Tibial artery (tissue), 4 donors: Measurements from ENCODE around the gene ZNF343.

Experiments
- DNase-seq, 2 donors: peaks; one replicate each; pipeline ENCODE4 v3.0.0-alpha.2; 2019
- H3K27ac ChIP-seq, 2 donors: fragments of 200-600 bp; sonication (generic) in 1 of 2; 1 replicate in 1 of 2; 2 replicates in 1 of 2; pipeline ENCODE4 v1.5.1; 2018 to 2019; ENCODE audit warnings: mild to moderate bottlenecking in 1 of 2
- H3K27me3 ChIP-seq, 2 donors: fragments of 200-600 bp; sonication (generic) in 1 of 2; one replicate each; pipeline versions ENCODE4 v1.5.1 to v1.6.0; 2016 to 2019
- H3K36me3 ChIP-seq, 3 donors: fragments of 200-600 bp; sonication (generic) in 2 of 3; one replicate each; pipeline ENCODE4 v1.5.1; 2016 to 2019; ENCODE audit warnings: mild to moderate bottlenecking in 2 of 3
- H3K4me1 ChIP-seq, 4 donors: fragments of 200-600 bp; sonication (generic) in 2 of 4; 1 replicate in 3 of 4; 2 replicates in 1 of 4; pipeline ENCODE4 v1.5.1; 2016 to 2019
- H3K4me3 ChIP-seq, 2 donors: fragments of 200-600 bp; sonication (generic) in 1 of 2; 1 replicate in 1 of 2; 2 replicates in 1 of 2; pipeline ENCODE4 v1.5.1; 2018 to 2019; ENCODE audit warnings: mild to moderate bottlenecking in 2 of 2
- H3K9me3 ChIP-seq, 3 donors: fragments of 200-600 bp; sonication (generic) in 1 of 3; one replicate each; pipeline ENCODE4 v1.5.1; 2016 to 2019
- CTCF ChIP-seq, 2 experiments: fragments of 200-600 bp in 1 of 2; fragments of 450-650 bp in 1 of 2; IDR thresholded peaks; one replicate each; pipeline ENCODE4 v1.5.1; 2017 to 2019; ENCODE audit warnings: antibody characterized with exemption in 2 of 2, mild to moderate bottlenecking in 1 of 2, moderate library complexity in 1 of 2
- intact Hi-C: fragments of 100-400 bp; cut with DNase I; formaldehyde crosslinking; loops from one replicate; pipeline ENCODE4 v1.15.0; 2023; ENCODE audit warnings: low total_unique reads

Gene ZNF343

GRCh38 chr20:2460752-2461424 lies 47.8 kb downstream of the ZNF343 start:
- DNase-seq, result no peak
- peaks cover 60 to 70% (median 61%) of the 10 kb centered on the region in 3 donors for H3K36me3 ChIP-seq
- intact Hi-C loops, result no loop called here

GRCh38 chr20:2459981-2460751 lies 48.5 kb downstream of the ZNF343 start:
- no peaks in the 10 kb centered on the region for H3K9me3 ChIP-seq
- no peaks in the 10 kb centered on the region for H3K27me3 ChIP-seq
- intact Hi-C loops, result loop anchor here (5.0 kb wide), 1 partner anchor 248 kb away; no protein-coding TSS in a partner anchor
- H3K36me3 ChIP-seq, result peaks cover 53 to 63% (median 53%) of the 10 kb centered on the region in 3 donors
- TF ChIP-seq CTCF (IDR thresholded peaks at IDR 0.05), result no peak
- peaks cover 0 to 10% (median 0%) of the 10 kb centered on the region in 4 donors for H3K4me1 ChIP-seq
- H3K27ac ChIP-seq, result no peak overlapping the region
- DNase-seq, result no peak
- no peak overlapping the region for H3K4me3 ChIP-seq

More at GRCh38 chr20:2460752-2461424, 47.8 kb downstream of the ZNF343 start:
- no peak overlapping the region for H3K27ac ChIP-seq
- no peaks in the 10 kb centered on the region for H3K27me3 ChIP-seq
- peaks cover 0 to 6% (median 0%) of the 10 kb centered on the region in 4 donors for H3K4me1 ChIP-seq
- TF ChIP-seq CTCF (IDR thresholded peaks at IDR 0.05), result no peak
- H3K4me3 ChIP-seq, result no peak overlapping the region
- H3K9me3 ChIP-seq, result no peaks in the 10 kb centered on the region

- no peak overlapping the region for H3K27ac ChIP-seq
- no peak overlapping the region for H3K4me3 ChIP-seq
- no peaks in the 10 kb centered on the region for H3K9me3 ChIP-seq
- DNase-seq, result no peak
- TF ChIP-seq CTCF (IDR thresholded peaks at IDR 0.05), result no peak
- peaks cover 0 to 13% (median 0%) of the 10 kb centered on the region in 4 donors for H3K4me1 ChIP-seq
- H3K36me3 ChIP-seq, result peaks cover 41 to 51% (median 42%) of the 10 kb centered on the region in 3 donors
- intact Hi-C loops, result loop anchor here (5.0 kb wide), 1 partner anchor 247 kb away; no protein-coding TSS in a partner anchor
- H3K27me3 ChIP-seq, result no peaks in the 10 kb centered on the region
Measured at GRCh38 chr20:2458919-2459499, 49.7 kb downstream of the ZNF343 start.

GRCh38 chr20:2455771-2456497 lies 52.8 kb downstream of the ZNF343 start:
- TF ChIP-seq CTCF (IDR thresholded peaks at IDR 0.05), result no peak
- DNase-seq, result no peak
- H3K4me3 ChIP-seq, result no peak overlapping the region
- H3K27ac ChIP-seq, result no peak overlapping the region
- H3K27me3 ChIP-seq, result no peaks in the 10 kb centered on the region
- intact Hi-C loops, result loop anchor here (5.0 kb wide), 1 partner anchor 244 kb away; no protein-coding TSS in a partner anchor
- H3K9me3 ChIP-seq, result no peaks in the 10 kb centered on the region
- H3K36me3 ChIP-seq, result peaks cover 11 to 20% (median 11%) of the 10 kb centered on the region in 3 donors
- H3K4me1 ChIP-seq, result peaks cover 0 to 13% (median 2%) of the 10 kb centered on the region in 4 donors

GRCh38 chr20:2453792-2454191 lies 54.9 kb downstream of the ZNF343 start:
- no peaks in the 10 kb centered on the region for H3K9me3 ChIP-seq
- peaks cover 0 to 13% (median 2%) of the 10 kb centered on the region in 4 donors for H3K4me1 ChIP-seq
- H3K27me3 ChIP-seq, result no peaks in the 10 kb centered on the region
- H3K36me3 ChIP-seq, result no peaks in the 10 kb centered on the region
- no peak for TF ChIP-seq CTCF (IDR thresholded peaks at IDR 0.05)
- H3K4me3 ChIP-seq, result no peak overlapping the region
- intact Hi-C loops, result no loop called here
- no peak for DNase-seq
- H3K27ac ChIP-seq, result no peak overlapping the region
